ENCODE data around the gene TTYH2. TPM values are rescaled to one million over a fixed set of nuclear protein-coding genes. Genes with fewer than 3 reads are reported as not detected.

The TTYH2 gene
- total RNA-seq, 1 experiment from 2014 or later: 1.5 TPM

- H3K9me3 ChIP-seq (ENCODE audit: insufficient read depth, low read depth): no peaks in the 10 kb centered on the region
- CTCF ChIA-PET: no interaction called here
- H3K36me3 ChIP-seq (ENCODE audit: low read depth): no peaks in the 10 kb centered on the region
- H3K27ac ChIP-seq: no peak overlapping the region
- H3K79me2 ChIP-seq (ENCODE audit: low read depth): no peaks in the 10 kb centered on the region
- no peak overlapping the region for H3K4me2 ChIP-seq
- H3F3A ChIP-seq (ENCODE audit: insufficient read depth, low read depth): no peaks in the 10 kb centered on the region
- H3K9me2 ChIP-seq (ENCODE audit: insufficient read depth): no peaks in the 10 kb centered on the region
- peaks cover 89% of the 10 kb centered on the region for H3K27me3 ChIP-seq (ENCODE audit: insufficient read depth, low read depth)
- no peaks in the 10 kb centered on the region for H3K4me1 ChIP-seq (replicated peaks; ENCODE audit: insufficient read depth)
- BruUV-seq (replicated peaks): no TSS peak
- no peak overlapping the region for H2AFZ ChIP-seq
- POLR2A ChIA-PET (ENCODE audit: unreplicated experiment): no interaction called here
- no peak for TF ChIP-seq EZH2 (IDR thresholded peaks at IDR 0.05; ENCODE audit: low read depth)
- TF ChIP-seq, protein P1, sequence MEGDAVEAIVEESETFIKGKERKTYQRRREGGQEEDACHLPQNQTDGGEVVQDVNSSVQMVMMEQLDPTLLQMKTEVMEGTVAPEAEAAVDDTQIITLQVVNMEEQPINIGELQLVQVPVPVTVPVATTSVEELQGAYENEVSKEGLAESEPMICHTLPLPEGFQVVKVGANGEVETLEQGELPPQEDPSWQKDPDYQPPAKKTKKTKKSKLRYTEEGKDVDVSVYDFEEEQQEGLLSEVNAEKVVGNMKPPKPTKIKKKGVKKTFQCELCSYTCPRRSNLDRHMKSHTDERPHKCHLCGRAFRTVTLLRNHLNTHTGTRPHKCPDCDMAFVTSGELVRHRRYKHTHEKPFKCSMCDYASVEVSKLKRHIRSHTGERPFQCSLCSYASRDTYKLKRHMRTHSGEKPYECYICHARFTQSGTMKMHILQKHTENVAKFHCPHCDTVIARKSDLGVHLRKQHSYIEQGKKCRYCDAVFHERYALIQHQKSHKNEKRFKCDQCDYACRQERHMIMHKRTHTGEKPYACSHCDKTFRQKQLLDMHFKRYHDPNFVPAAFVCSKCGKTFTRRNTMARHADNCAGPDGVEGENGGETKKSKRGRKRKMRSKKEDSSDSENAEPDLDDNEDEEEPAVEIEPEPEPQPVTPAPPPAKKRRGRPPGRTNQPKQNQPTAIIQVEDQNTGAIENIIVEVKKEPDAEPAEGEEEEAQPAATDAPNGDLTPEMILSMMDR (conservative IDR thresholded peaks at IDR 0.05): no peak
- no peak overlapping the region for H3K4me3 ChIP-seq
- intact Hi-C loops (cut with micrococcal nuclease; ENCODE audit: unreplicated experiment): no loop called here
- DNase-seq: no peak
- H4K20me1 ChIP-seq (ENCODE audit: insufficient read depth): no peaks in the 10 kb centered on the region; the same call in 1 of the 2 replicates
These were observed 37.1 kb downstream of the TTYH2 start for GRCh38 chr17:74250324-74250995.

- Histone ChIP-seq H3K4me3 (no peak overlapping the region), H3K4me1 (replicated peaks; ENCODE audit: insufficient read depth) (no peaks in the 10 kb centered on the region), H3K4me2 (no peak overlapping the region), H3K27me3 (ENCODE audit: insufficient read depth, low read depth) (peaks cover 88% of the 10 kb centered on the region), H3F3A (ENCODE audit: insufficient read depth, low read depth) (no peaks in the 10 kb centered on the region), H4K20me1 (ENCODE audit: insufficient read depth) (no peaks in the 10 kb centered on the region; the same call in 1 of the 2 replicates), H3K9me3 (ENCODE audit: insufficient read depth, low read depth) (no peaks in the 10 kb centered on the region), H3K27ac (no peak overlapping the region), H3K9me2 (ENCODE audit: insufficient read depth) (no peaks in the 10 kb centered on the region), H3K79me2 (ENCODE audit: low read depth) (no peaks in the 10 kb centered on the region), H2AFZ (no peak overlapping the region), H3K36me3 (ENCODE audit: low read depth) (no peaks in the 10 kb centered on the region)
- TF ChIP-seq, protein P1 (conservative IDR thresholded peaks at IDR 0.05): no peak
- no peak for TF ChIP-seq EZH2 (IDR thresholded peaks at IDR 0.05; ENCODE audit: low read depth)
- CTCF ChIA-PET: no interaction called here
- POLR2A ChIA-PET (ENCODE audit: unreplicated experiment): no interaction called here
- no peak for DNase-seq
- no TSS peak for BruUV-seq (replicated peaks)
- intact Hi-C loops (cut with micrococcal nuclease; ENCODE audit: unreplicated experiment): no loop called here
These were observed 37.7 kb downstream of the TTYH2 start for GRCh38 chr17:74251051-74251450.

GRCh38 chr17:74251569-74251968 lies 38.2 kb downstream of the TTYH2 start:
- intact Hi-C loops (cut with micrococcal nuclease; ENCODE audit: unreplicated experiment): no loop called here
- TF ChIP-seq EZH2 (IDR thresholded peaks at IDR 0.05; ENCODE audit: low read depth): no peak
- TF ChIP-seq, protein P1 (conservative IDR thresholded peaks at IDR 0.05): no peak
- no peaks in the 10 kb centered on the region for H3K9me2 ChIP-seq (ENCODE audit: insufficient read depth)
- H3K4me2 ChIP-seq: no peak overlapping the region
- DNase-seq: no peak
- no peak overlapping the region for H3K4me3 ChIP-seq
- no peaks in the 10 kb centered on the region for H3K9me3 ChIP-seq (ENCODE audit: insufficient read depth, low read depth)
- H3K36me3 ChIP-seq (ENCODE audit: low read depth): no peaks in the 10 kb centered on the region
- no peak overlapping the region for H3K27ac ChIP-seq
- BruUV-seq (replicated peaks): no TSS peak
- CTCF ChIA-PET: no interaction called here
- no peaks in the 10 kb centered on the region; the same call in 1 of the 2 replicates for H4K20me1 ChIP-seq (ENCODE audit: insufficient read depth)
- H2AFZ ChIP-seq: no peak overlapping the region
- no peaks in the 10 kb centered on the region for H3K79me2 ChIP-seq (ENCODE audit: low read depth)
- H3K4me1 ChIP-seq (replicated peaks; ENCODE audit: insufficient read depth): no peaks in the 10 kb centered on the region
- POLR2A ChIA-PET (ENCODE audit: unreplicated experiment): no interaction called here
- peaks cover 88% of the 10 kb centered on the region for H3K27me3 ChIP-seq (ENCODE audit: insufficient read depth, low read depth)
- H3F3A ChIP-seq (ENCODE audit: insufficient read depth, low read depth): no peaks in the 10 kb centered on the region
